Inflammatory macrophage treated with lipopolysaccharide for 1 hour (primary cell): Measurements from ENCODE around the gene TBC1D22A.
"Not testable (repeated sequence)": the region's sequence is repeated elsewhere in the genome, so short reads cannot be mapped to it uniquely, and the experiment has no call there.

Source experiments
- DNase-seq, 2 donors: peaks; one replicate each; pipeline ENCODE4 v3.0.0-alpha.2; 2020 to 2022

TBC1D22A gene

GRCh38 chr22:46978668-46979067 is 216.2 kb downstream of the TBC1D22A start:
- DNase-seq, result not testable (repeated sequence)

DNA sequence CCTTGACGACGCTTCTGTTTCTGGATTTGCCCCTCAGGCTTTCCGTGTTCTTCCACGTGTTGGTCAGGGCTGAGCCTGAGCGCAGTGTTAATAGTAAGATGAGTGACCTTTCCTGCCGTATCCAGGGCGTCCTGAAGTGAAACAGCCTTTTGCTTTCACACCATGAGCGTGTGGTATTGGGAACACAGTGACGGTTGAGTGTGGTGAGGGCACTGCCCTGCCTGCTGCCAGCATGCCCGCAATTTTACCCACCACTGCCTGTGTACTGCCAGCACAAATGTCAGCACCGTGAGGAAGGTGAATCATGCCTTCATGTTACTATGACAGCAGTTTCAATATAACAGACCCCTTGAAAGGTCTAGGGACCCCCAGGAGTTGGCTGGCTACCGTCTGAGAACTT is 217.1 kb downstream of the TBC1D22A start:
- DNase-seq, result no peak

- DNase-seq, result no peak
These were observed 217.9 kb downstream of the TBC1D22A start for GRCh38 chr22:46980392-46980791.

DNA sequence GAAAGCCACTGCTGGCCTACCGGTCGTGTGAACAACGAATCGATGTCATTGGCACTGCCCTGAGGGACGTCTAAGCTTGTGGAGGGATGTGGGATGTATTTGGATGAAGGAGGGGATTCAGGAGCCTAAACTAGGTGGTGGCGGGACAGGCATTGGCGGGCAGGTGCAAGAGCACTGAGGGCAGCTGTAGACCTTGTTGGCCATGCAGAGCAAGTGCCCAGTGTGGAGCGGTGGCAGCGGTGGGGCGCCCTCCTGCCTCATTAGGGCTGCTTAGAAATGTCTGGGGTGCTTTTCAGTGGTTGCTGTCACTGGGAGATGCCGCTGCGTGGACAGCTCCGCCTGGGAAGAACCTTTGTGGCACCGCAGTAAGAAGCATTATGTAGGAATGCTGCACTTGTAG is 220.2 kb downstream of the TBC1D22A start:
- no peak for DNase-seq

- DNase-seq, result no peak
These were observed 220.6 kb downstream of the TBC1D22A start for GRCh38 chr22:46983046-46983445.

- DNase-seq, result no peak
These were observed 222.5 kb downstream of the TBC1D22A start for GRCh38 chr22:46984751-46985506.

GRCh38 chr22:46985507-46985882 is 223.0 kb downstream of the TBC1D22A start:
- DNase-seq, result no peak

GRCh38 chr22:46986788-46987187 is 224.3 kb downstream of the TBC1D22A start:
- DNase-seq, result no peak

- no peak for DNase-seq
These were observed 228.6 kb downstream of the TBC1D22A start for GRCh38 chr22:46990937-46991550.

- no peak for DNase-seq
These were observed 229.2 kb downstream of the TBC1D22A start for GRCh38 chr22:46991666-46992065.

- no peak for DNase-seq
These were observed 229.8 kb downstream of the TBC1D22A start for GRCh38 chr22:46992121-46992731.

- DNase-seq, result no peak
These were observed 231.2 kb downstream of the TBC1D22A start for GRCh38 chr22:46993633-46994032.

- no peak for DNase-seq
These were observed 231.8 kb downstream of the TBC1D22A start for GRCh38 chr22:46994265-46994664.

DNA sequence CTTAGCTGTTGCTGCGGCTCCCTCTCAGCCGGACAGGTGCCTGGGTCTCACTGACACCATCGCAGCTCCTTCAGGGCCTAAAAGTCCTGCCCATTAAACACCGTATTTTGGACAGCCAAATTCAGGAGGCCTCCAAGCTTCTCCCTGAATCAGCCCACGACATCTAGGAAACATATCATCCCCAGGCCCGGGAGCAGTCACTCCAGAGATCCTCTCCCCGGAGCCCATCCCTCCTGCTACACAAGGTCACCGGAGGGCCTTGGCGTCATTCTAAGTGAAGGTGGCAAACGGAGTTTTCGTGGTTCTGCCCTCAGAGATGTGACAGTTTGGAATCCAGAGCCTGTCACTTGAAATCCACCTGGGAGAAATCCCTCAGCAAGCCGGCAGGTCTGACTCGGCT is 232.5 kb downstream of the TBC1D22A start:
- no peak for DNase-seq

- DNase-seq, result no peak
These were observed 233.3 kb downstream of the TBC1D22A start for GRCh38 chr22:46995501-46996360.

GRCh38 chr22:46996595-46997310 is 234.3 kb downstream of the TBC1D22A start:
- DNase-seq, result no peak

GRCh38 chr22:46997311-46997970 is 235.0 kb downstream of the TBC1D22A start:
- no peak for DNase-seq

DNA sequence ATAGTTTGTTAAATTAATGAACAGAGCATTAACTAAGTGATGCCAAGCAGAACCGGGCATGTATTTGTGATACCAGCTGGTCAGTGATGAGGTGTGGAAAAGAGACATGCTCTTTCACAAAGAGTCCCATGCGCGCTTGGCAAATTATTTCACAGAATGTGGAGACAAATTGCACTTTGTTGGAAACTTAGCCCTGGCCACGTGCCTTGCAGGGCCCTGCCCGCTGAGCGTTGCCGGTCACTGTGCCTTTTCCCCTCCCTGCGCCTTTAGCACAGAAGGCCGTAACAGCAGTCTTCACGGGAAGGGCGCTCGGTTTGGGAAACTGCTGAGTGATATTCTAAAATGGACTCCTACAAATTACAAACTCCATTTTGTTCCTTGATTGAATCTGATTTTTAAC is 235.9 kb downstream of the TBC1D22A start:
- no peak for DNase-seq

DNA sequence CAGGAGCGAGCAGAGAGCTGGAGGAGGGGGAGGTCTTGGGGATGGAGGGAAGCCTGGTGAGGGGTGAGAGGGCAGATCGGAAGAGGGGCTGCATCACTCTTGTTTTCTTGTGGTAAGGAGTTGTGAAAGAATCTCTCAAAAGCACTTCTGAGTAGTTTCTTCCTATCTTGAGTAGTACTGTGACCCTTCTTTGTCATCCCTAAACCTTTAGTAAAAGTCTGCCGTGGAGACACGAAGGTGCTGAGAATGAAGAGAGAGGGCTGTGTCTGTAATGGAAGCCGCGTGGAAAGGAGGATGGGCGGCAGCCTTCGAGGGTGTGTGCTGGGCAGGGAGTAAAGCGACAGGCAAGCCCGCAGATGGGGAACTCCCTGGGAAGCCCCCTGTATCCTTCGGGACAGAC is 237.8 kb downstream of the TBC1D22A start:
- DNase-seq, result no peak

- DNase-seq, result no peak
These were observed 238.4 kb downstream of the TBC1D22A start for GRCh38 chr22:47000888-47001287.

- no peak for DNase-seq
These were observed 238.8 kb downstream of the TBC1D22A start for GRCh38 chr22:47001288-47001687.

DNA sequence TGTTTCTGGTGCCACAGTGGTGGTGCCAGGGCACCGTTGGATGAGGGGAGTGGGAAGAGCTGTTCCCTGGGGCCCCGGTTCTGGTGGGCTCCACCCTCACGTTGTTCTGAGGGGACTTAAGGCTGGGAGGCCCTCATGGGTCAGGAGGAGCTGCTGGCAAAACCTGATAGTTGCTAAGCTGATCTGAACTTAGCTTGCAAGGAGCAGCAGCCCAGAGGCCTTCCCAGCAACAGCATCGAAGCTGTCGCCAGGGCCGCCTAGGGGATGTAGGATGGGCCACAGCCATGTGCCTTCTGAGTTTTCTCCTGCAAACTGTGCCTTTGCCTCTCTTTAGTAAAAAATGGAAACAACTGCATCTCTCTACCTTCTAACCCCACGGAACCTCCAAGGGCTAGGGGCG is 240.2 kb downstream of the TBC1D22A start:
- no peak for DNase-seq
